NCI-H446 treated with DMSO at 0.1 percent for 48 hours (cell line): Measurements from ENCODE around the gene ATOH8.
A peak's percentile ranks its signal among the peaks of the same experiment; 100 is the strongest.

ENCODE experiments used
- DNase-seq: peaks from one replicate; lab custom pipeline; 2025; lab: John Stamatoyannopoulos, UW

The ATOH8 gene

GRCh38 chr2:85718885-85719492 is 34.8 kb upstream of the ATOH8 start:
- no peak for DNase-seq

- DNase-seq = no peak
Measured at GRCh38 chr2:85719609-85720240, 34.1 kb upstream of the ATOH8 start.

DNA sequence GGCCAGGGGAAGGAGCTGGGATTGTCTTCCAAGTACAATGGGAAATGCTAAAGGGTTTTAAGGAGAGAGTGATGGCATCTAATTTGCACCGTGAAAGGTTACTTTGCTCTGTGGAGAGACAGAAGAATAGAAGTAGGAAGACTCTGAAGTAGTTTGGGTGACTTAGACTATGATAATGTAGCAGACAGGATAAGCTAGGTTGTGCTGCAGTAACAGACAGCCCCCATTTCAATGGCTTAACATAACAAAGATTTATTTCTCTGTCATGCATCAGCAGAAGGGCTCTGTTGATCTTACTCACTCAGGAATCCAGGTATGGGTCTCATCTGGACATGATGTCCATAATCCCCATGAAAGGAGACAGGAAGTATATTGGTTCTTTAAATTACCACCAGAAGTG is 33.3 kb upstream of the ATOH8 start:
- DNase-seq = no peak

- no peak for DNase-seq
Measured at GRCh38 chr2:85721641-85722040, 32.1 kb upstream of the ATOH8 start.

DNA sequence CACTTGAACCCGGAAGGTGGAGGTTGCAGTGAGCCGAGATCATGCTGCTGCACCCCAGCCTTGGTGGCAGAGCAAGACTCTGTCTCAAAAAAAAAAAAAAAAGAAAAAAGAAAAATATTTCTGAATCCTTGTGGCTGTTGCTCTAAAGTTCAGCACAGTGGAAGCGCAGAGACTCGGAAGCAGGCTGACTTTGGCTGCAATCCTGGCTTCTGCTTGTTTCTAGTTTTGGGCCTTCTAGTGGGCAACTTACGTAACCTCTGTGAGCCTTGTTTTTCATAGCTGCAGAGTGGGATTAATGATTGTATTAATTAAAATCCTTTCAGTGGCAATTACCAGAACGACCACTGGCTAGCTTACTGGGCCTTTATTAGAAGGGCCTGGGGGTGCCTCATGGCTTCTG is 31.3 kb upstream of the ATOH8 start:
- DNase-seq = no peak

DNA sequence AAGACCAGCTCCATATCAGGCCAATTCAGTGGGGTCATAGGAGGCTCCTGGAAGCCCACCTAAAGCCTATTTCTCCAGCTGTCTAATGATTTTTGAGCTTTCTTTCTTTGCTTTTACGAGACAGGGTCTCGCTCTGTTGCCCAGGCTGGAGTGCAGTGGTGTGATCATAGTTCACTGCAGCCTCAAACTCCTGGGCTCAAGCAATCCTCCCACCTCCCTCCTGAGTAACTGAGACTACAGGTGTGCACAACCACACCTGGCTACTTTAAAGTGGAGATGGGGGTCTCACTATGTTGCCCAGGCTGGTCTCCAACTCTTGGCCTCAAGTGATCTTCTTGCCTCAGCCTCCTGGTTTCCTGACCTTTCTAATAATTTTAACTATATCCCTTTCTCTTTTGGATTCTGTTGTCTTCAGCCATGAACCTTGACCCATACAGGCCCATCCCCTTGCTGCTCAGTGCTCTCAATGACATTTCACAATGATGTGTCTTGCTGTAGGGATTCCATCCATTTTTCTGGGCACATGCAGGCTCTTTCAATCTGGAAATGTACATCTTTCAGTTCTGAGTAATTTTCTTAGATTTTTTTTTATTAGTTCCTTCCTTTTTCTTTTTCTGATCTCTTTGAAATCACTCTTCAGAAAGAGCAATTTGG is 30.0 kb upstream of the ATOH8 start:
- DNase-seq = no peak

- no peak for DNase-seq
Measured at GRCh38 chr2:85724731-85725181, 29.0 kb upstream of the ATOH8 start.

DNA sequence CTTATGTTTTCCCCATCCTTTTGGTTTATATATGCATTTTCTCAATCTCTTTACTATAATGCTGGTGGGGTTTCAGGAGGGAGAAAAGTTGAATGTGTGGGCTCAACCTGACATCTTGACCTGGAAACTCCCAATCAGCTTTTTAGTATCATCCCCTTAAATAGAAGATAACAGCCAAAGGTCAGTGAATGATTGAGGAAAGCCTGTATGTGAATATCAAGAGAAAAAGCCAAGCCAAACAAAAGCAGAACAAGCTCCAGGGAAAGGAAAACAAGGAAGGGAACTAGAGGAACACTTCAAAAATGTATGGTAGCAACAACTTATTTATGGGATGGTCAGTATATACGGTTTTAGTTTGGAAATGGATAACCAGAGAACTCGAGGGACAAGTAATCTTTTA is 28.3 kb upstream of the ATOH8 start:
- DNase-seq = no peak

DNA sequence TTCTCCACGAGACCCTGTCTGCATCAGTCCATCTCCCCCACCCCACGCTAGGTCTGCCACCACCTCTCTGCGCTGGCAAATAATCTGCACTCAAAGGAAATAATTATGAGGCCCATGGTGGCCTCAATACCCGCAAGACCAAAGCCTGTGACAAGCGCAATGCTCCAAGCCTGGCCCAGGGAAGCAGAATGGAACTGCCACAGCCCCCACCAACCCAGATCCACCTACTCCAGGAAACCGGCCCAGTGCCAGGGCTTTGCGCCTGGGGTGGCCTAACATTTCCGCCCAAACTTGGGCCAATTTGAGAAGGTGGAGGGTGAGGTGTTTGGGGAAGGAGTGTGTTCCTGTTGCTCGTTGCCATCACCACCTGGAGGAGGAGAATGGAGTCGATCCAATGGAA is 26.0 kb upstream of the ATOH8 start:
- no peak for DNase-seq

DNA sequence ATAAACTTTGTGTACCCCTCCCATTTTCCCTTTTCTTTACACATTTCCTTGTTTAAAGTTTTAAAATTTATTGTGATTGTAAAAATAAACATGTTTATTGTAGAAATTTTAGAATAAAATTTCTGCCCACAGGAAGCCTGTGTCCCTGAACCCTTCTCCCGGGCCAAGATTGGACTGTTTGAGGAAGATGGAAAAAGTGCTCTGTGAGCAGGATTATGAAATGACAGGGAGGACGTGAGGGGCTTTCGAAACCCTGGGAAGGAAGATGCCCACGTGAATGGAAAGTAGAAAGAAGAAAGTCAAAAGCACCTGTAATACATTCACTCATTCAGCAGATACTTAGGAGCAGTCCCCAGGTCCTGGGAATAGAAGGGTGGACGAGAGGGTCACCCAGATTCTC is 25.4 kb upstream of the ATOH8 start:
- no peak for DNase-seq

GRCh38 chr2:85728883-85729824 is 24.6 kb upstream of the ATOH8 start:
- DNase-seq = peak; percentile 69

DNA sequence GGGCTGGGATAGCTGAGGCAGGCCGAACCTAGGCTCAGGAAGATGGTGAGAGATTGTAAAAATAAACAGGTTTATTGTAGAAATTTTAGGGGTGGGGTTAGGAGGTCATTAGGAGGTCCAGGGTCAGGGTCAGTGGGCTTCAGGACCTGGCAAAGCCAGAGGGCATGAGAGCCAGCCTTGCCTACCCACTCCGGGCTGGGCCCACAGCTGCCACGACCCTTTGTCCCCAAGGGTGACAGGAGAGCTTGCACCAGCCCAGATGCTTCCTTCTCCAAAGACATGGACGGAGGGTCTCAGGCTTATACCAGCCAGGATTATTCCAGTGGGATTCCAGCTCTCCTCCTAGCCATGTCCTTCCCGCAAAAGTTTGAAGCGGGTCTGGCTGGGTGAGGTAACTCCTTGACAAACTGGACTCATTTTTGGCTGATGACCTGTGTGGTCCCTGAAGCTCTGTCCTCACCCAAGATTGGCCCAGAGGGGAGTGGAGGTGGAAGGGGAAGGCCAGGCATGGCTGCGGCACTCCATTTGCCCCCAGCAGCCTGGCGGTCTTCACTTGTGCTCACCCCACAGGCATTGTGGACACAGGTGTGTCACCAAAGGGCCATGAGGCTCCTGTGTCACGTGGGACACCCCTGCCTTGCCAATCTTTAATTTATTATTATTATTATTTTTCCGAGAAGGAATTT is 23.8 kb upstream of the ATOH8 start:
- no peak for DNase-seq

DNA sequence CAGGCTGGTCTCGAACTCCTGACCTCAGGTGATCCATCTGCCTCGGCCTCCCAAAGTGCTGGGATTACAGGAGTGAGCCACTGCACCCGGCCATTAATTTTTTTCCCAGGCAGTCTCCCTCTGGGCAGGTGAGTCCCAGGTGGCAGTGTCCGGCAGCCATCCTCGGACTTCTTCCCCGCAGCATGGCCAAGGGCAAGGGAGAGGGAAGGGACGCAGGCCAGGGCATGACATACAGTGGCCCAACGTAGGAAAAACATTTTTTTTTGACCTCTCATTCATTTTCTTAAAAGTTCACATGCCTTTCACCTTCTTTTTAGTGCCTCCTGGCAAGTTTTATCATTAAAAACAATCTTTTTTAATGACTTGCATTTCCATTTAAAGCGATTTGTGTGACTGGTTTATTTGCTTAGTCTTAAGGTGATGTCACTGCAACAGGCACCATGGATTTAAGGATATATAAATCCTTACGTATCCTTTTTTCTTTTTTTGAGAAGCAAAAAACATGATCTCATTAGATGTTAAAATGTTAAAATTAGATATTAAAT is 23.0 kb upstream of the ATOH8 start:
- DNase-seq = no peak

- no peak for DNase-seq
Measured at GRCh38 chr2:85731606-85732005, 22.2 kb upstream of the ATOH8 start.

DNA sequence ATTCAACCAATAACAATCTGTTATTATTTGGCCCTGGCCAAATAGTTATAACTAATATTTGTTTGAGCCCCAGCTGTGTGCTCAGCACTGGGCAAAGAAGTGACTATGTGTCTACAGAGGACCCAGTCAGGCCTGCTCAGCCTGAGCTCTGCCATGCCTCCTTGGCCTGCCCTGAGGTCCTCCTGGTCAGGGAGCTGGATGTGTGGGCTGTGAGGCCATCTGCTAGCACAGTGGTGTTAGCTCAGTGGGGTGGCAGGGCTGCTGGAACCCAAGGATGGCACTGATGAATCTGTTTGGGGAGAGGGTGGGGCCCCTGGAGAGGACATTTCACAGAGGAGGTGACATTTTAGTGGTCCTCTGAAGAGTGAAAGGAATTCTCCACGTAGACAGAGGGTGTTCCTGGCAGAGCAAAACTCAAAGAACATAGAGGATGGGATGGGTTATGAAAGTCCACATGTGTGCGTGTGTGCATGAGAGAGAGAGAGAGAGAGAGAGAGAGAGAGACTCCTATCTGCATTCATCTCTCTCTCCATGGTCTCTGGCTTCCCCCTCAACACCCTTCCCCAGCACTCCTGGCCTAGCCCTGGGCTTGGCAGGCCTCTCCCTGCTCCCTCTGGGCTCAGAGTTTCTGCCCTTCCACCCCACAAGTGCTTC is 21.2 kb upstream of the ATOH8 start:
- DNase-seq = no peak

- peak; percentile 69 for DNase-seq
Measured at GRCh38 chr2:85733121-85733960, 20.4 kb upstream of the ATOH8 start.

GRCh38 chr2:85734015-85734414 is 19.8 kb upstream of the ATOH8 start:
- no peak for DNase-seq

- DNase-seq = no peak
Measured at GRCh38 chr2:85734942-85735608, 18.7 kb upstream of the ATOH8 start.

DNA sequence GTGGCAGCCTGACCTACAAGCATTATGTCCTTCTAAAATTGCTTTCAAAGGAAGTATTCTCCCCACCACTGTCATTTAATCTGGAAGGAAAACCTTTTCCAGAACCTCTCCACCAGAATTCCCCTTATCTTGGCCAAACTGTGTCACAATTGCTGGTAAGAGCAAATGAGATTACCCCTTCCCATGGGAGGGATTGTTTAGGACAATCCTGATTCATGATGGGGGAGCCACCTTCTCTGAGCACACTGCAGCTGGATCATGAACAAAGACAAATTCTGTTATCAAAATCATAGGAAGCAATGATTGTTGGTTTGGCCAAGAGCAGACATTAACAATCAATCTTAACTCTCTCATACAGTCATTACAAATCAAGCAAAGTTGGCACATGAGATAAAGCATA is 18.1 kb upstream of the ATOH8 start:
- DNase-seq = no peak
